ENCODE results near the gene COG8. TPM values are rescaled to one million over a fixed set of nuclear protein-coding genes. Genes with fewer than 3 reads are reported as not detected.
A peak's percentile ranks its signal among the peaks of the same experiment; 100 is the strongest.

Gene COG8
- total and polyA plus RNA-seq, 9 of the 15 experiments (the other 6 are each of a cell fraction or from before 2014, with no cell fraction given): 3.7 to 42.6 (median 30.1) TPM

DNA sequence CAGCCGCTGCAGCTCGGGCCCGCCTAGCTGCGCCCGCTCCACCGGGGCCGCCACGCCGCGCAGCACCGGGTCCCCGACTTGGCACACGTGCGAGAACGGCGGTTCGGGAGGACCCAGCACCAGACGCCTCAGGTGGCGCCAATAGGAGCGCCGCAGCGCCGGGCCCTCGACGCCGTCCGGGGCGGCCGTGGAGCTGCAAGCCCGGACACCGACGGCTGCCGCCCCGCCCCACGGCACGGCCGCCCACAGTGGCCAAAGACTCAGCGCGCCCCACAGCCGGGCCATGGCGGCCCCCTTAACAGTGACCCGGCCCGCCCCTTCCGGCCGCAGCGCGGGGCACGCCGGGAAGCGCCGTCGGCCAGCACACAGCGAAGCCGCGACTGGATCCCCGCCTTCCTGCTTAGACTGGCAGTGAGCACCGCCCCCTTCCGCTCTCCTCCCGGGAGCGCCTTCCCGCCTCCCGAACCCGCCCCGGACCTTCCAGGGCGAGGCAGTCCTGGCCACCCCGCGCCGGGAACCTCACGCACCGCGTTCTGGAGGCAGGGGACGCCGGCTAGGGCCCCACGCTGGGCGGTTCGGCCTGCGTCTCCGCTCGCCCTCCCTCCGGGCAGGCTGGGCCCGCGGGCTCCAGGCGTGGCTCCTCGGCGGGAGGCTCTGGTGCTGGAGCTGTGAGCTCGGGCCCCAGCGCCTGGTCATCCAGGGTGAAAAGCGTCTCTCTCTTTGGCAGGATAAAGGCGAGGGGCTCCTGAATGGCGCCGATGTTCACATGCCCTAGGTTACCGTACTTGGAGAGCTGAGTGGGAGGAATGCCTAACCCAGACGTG, 8.9 kb downstream of the COG8 start, which contains the start of gene PDF (continued):
- TF ChIP-seq, protein P1, sequence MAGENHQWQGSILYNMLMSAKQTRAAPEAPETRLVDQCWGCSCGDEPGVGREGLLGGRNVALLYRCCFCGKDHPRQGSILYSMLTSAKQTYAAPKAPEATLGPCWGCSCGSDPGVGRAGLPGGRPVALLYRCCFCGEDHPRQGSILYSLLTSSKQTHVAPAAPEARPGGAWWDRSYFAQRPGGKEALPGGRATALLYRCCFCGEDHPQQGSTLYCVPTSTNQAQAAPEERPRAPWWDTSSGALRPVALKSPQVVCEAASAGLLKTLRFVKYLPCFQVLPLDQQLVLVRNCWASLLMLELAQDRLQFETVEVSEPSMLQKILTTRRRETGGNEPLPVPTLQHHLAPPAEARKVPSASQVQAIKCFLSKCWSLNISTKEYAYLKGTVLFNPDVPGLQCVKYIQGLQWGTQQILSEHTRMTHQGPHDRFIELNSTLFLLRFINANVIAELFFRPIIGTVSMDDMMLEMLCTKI (IDR thresholded peaks at IDR 0.05; ENCODE audit: partially characterized antibody): no peak
- TF ChIP-seq ZNF354B (CRISPR knock-in tag; IDR thresholded peaks at IDR 0.05): no peak
- TF ChIP-seq, protein P2, sequence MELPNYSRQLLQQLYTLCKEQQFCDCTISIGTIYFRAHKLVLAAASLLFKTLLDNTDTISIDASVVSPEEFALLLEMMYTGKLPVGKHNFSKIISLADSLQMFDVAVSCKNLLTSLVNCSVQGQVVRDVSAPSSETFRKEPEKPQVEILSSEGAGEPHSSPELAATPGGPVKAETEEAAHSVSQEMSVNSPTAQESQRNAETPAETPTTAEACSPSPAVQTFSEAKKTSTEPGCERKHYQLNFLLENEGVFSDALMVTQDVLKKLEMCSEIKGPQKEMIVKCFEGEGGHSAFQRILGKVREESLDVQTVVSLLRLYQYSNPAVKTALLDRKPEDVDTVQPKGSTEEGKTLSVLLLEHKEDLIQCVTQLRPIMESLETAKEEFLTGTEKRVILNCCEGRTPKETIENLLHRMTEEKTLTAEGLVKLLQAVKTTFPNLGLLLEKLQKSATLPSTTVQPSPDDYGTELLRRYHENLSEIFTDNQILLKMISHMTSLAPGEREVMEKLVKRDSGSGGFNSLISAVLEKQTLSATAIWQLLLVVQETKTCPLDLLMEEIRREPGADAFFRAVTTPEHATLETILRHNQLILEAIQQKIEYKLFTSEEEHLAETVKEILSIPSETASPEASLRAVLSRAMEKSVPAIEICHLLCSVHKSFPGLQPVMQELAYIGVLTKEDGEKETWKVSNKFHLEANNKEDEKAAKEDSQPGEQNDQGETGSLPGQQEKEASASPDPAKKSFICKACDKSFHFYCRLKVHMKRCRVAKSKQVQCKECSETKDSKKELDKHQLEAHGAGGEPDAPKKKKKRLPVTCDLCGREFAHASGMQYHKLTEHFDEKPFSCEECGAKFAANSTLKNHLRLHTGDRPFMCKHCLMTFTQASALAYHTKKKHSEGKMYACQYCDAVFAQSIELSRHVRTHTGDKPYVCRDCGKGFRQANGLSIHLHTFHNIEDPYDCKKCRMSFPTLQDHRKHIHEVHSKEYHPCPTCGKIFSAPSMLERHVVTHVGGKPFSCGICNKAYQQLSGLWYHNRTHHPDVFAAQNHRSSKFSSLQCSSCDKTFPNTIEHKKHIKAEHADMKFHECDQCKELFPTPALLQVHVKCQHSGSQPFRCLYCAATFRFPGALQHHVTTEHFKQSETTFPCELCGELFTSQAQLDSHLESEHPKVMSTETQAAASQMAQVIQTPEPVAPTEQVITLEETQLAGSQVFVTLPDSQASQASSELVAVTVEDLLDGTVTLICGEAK (IDR thresholded peaks at IDR 0.05): peak; percentile 85
- TF ChIP-seq, protein P2 (CRISPR knock-in tag; IDR thresholded peaks at IDR 0.05): no peak
- TF ChIP-seq ZNF507 (tag; conservative IDR thresholded peaks at IDR 0.05): no peak
- TF ChIP-seq, protein P3, sequence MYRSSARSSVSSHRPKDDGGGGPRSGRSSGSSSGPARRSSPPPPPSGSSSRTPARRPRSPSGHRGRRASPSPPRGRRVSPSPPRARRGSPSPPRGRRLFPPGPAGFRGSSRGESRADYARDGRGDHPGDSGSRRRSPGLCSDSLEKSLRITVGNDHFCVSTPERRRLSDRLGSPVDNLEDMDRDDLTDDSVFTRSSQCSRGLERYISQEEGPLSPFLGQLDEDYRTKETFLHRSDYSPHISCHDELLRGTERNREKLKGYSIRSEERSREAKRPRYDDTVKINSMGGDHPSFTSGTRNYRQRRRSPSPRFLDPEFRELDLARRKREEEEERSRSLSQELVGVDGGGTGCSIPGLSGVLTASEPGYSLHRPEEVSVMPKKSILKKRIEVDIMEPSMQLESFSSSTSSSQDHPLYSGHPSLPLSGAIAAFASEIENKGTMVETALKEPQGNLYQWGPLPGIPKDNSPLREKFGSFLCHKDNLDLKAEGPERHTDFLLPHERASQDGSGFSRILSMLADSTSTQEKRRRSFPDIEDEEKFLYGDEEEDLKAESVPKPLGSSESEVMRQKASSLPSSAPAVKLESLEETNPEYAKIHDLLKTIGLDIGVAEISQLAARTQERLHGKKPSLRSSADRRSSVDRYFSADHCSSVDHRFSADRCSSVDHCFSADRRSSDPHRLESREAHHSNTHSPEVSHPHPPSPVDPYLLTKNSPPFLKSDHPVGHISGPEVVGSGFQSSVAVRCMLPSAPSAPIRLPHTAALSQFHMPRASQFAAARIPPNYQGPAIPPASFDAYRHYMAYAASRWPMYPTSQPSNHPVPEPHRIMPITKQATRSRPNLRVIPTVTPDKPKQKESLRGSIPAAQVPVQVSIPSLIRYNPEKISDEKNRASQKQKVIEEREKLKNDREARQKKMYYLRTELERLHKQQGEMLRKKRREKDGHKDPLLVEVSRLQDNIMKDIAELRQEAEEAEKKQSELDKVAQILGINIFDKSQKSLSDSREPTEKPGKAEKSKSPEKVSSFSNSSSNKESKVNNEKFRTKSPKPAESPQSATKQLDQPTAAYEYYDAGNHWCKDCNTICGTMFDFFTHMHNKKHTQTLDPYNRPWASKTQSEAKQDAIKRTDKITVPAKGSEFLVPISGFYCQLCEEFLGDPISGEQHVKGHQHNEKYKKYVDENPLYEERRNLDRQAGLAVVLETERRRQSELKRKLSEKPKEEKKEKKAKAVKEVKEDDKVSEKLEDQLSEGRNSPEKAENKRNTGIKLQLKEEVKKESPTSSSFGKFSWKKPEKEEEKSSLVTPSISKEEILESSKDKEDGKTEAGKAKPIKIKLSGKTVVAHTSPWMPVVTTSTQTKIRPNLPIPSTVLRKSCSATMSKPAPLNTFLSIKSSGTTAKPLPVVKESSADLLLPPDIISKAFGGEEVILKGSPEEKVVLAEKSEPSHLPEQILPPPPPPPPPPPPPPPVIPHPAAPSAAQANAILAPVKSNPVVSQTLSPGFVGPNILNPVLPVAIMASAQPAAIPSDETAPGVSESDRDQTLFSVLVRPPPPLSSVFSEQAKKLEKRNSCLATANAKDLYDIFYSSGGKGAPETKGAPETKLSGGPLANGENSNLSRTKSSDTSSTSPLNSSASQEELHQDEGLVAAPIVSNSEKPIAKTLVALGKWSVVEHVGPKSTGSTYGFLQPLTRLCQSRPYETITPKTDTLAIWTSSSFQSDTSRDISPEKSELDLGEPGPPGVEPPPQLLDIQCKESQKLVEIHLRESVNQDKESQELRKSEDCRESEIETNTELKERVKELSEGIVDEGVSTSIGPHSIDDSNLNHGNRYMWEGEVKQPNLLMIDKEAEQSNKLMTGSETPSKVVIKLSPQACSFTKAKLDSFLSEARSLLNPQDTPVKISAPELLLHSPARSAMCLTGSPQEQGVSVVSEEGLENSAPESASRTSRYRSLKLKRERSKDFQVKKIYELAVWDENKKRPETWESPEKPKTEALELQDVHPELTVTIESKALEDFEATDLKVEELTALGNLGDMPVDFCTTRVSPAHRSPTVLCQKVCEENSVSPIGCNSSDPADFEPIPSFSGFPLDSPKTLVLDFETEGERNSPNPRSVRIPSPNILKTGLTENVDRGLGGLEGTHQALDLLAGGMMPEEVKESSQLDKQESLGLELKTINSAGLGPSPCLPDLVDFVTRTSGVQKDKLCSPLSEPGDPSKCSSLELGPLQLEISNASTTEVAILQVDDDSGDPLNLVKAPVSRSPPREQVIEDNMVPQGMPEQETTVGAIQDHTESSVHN (IDR thresholded peaks at IDR 0.05; ENCODE audit: borderline replicate concordance in 1 of 2, low read depth in 1 of 2): no peak
- no peak for TF ChIP-seq SLC30A9 (CRISPR knock-in tag; IDR thresholded peaks at IDR 0.05)
- 0 out of 2 replicates have a peak, but pooled peaks have one; percentile 28 for TF ChIP-seq RNF2 (IDR thresholded peaks at IDR 0.05)

Measured in K562 (cell line).